ENCODE results near the gene RFC3.
"Not testable (repeated sequence)": the region's sequence is repeated elsewhere in the genome, so short reads cannot be mapped to it uniquely, and the experiment has no call there.

Gene RFC3

GRCh38 chr13:33806470-33807248 is 11.3 kb upstream of the RFC3 start:
- DNase-seq (ENCODE audit: low read depth in 2 of 2, low spot score in 1 of 2) = no peak

- not testable (repeated sequence) for DNase-seq (ENCODE audit: low read depth in 2 of 2, low spot score in 1 of 2)
Observed at GRCh38 chr13:33812829-33813228, 5.1 kb upstream of the RFC3 start.

- DNase-seq (ENCODE audit: low read depth in 2 of 2, low spot score in 1 of 2) = no peak
Observed at GRCh38 chr13:33815011-33815550, 2.9 kb upstream of the RFC3 start.

GRCh38 chr13:33816912-33817311 is 1.0 kb upstream of the RFC3 start:
- no peak for DNase-seq (ENCODE audit: low read depth in 2 of 2, low spot score in 1 of 2)

GRCh38 chr13:33817513-33817900 is 442 bp upstream of the RFC3 start:
- DNase-seq (ENCODE audit: low read depth in 2 of 2, low spot score in 1 of 2) = no peak

GRCh38 chr13:33825083-33825482 is 7.1 kb downstream of the RFC3 start:
- no peak for DNase-seq (ENCODE audit: low read depth in 2 of 2, low spot score in 1 of 2)

GRCh38 chr13:33827139-33827538 is 9.2 kb downstream of the RFC3 start:
- no peak for DNase-seq (ENCODE audit: low read depth in 2 of 2, low spot score in 1 of 2)

- DNase-seq (ENCODE audit: low read depth in 2 of 2, low spot score in 1 of 2) = no peak
Observed at GRCh38 chr13:33828431-33829129, 10.6 kb downstream of the RFC3 start.

GRCh38 chr13:33832872-33833271 is 14.9 kb downstream of the RFC3 start:
- no peak for DNase-seq (ENCODE audit: low read depth in 2 of 2, low spot score in 1 of 2)

GRCh38 chr13:33838647-33839046 is 20.7 kb downstream of the RFC3 start:
- no peak for DNase-seq (ENCODE audit: low read depth in 2 of 2, low spot score in 1 of 2)

GRCh38 chr13:33840402-33840801 is 22.5 kb downstream of the RFC3 start:
- DNase-seq (ENCODE audit: low read depth in 2 of 2, low spot score in 1 of 2) = no peak

GRCh38 chr13:33842207-33842606 is 24.3 kb downstream of the RFC3 start:
- DNase-seq (ENCODE audit: low read depth in 2 of 2, low spot score in 1 of 2) = no peak

GRCh38 chr13:33842986-33843385 is 25.0 kb downstream of the RFC3 start:
- no peak for DNase-seq (ENCODE audit: low read depth in 2 of 2, low spot score in 1 of 2)

- DNase-seq (ENCODE audit: low read depth in 2 of 2, low spot score in 1 of 2) = no peak
Observed at GRCh38 chr13:33845572-33846302, 27.8 kb downstream of the RFC3 start.

- DNase-seq (ENCODE audit: low read depth in 2 of 2, low spot score in 1 of 2) = no peak
Observed at GRCh38 chr13:33846303-33847062, 28.5 kb downstream of the RFC3 start.

- DNase-seq (ENCODE audit: low read depth in 2 of 2, low spot score in 1 of 2) = no peak
Observed at GRCh38 chr13:33849211-33849610, 31.3 kb downstream of the RFC3 start.

GRCh38 chr13:33855371-33855895 is 37.5 kb downstream of the RFC3 start:
- DNase-seq (ENCODE audit: low read depth in 2 of 2, low spot score in 1 of 2) = no peak

GRCh38 chr13:33859691-33860303 is 41.8 kb downstream of the RFC3 start:
- DNase-seq (ENCODE audit: low read depth in 2 of 2, low spot score in 1 of 2) = no peak

- no peak for DNase-seq (ENCODE audit: low read depth in 2 of 2, low spot score in 1 of 2)
Observed at GRCh38 chr13:33860526-33860925, 42.6 kb downstream of the RFC3 start.

- no peak for DNase-seq (ENCODE audit: low read depth in 2 of 2, low spot score in 1 of 2)
Observed at GRCh38 chr13:33862016-33862415, 44.1 kb downstream of the RFC3 start.

All from stimulated activated CD8-positive, alpha-beta memory T cell treated with anti-CD3 and anti-CD28 coated beads, Interleukin-4, amount 100 ng/mL, for 4 hours (primary cell).